Measurements from ENCODE around the gene SERPINA4.

GRCh38 chr14:94541234-94541975 is 19.8 kb upstream of the SERPINA4 start:
- TF ChIP-seq CTCF (IDR thresholded peaks at IDR 0.05) (no peak), EZH2phosphoT487 (IDR thresholded peaks at IDR 0.05) (no peak)

Measured in neural progenitor cell (in vitro differentiated cells).